Measurements from ENCODE around the gene GABRP. TPM values are rescaled to one million over a fixed set of nuclear protein-coding genes. Genes with fewer than 3 reads are reported as not detected.
A peak's percentile ranks its signal among the peaks of the same experiment; 100 is the strongest.

Gene GABRP
- total RNA-seq, 4 donors from 2014 or later = 0.88 to 7.7 (median 1.2) TPM; not detected in 1

DNA sequence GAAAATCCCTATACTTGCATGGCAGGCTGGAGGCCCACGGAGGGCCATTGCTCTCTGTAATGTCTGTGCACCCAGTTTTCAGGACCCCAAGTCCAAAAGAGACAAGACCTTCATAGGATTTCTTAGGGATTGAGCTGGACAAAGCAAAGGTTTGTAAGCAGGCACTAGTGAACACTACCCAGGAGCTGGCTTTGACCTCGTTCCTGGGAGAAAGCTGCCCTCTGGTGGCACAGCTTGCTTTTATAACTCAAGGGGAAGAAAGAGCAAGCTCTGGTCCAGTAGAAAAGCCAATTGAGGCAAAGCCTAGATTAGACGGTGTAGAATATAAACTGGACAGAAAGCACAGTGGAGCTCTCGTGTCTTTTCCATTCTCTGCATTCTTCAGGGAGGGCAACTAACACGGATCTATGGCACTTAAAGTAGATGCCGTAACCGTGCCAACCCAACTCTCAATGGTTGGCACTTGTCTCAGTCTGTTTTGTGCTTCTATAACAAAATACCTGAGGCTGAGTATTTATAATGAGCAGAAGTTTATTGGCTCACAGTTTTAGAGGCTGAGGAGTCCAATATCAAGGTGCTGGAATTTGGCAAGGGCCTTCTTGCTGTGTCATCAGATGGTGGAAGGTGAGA lies 7.9 kb downstream of the GABRP start:
- intact Hi-C loops (cut with DNase I; ENCODE audit: low total_unique reads) = no loop called here
- peak in 1 of 2 donors; percentile 32 for DNase-seq

DNA sequence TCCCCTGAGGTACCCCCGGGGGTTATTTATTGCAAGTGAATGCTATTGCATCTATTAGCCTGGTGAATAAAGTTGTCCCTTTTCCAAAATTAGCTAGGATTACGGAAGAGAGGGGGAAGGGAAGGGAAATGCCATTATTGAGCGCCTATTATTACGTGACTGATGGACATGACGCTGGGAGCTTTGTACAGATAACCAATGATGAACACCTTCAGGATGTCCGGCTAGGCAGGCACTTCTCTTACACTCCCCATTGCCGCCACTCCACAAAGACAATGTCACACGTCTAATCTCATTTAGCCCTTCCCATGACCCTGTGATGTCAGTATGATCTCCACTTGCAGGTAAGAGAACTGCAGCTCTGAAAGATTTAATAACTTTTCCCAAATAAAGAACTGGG lies 9.4 kb downstream of the GABRP start:
- Histone ChIP-seq H3K27me3 (no peaks in the 10 kb centered on the region), H3K4me1 (no peaks in the 10 kb centered on the region), H3K4me3 (no peak overlapping the region), H3K9me3 (no peaks in the 10 kb centered on the region), H3K36me3 (no peaks in the 10 kb centered on the region), H3K27ac (no peak overlapping the region)
- no peak for DNase-seq
- TF ChIP-seq, protein P1, sequence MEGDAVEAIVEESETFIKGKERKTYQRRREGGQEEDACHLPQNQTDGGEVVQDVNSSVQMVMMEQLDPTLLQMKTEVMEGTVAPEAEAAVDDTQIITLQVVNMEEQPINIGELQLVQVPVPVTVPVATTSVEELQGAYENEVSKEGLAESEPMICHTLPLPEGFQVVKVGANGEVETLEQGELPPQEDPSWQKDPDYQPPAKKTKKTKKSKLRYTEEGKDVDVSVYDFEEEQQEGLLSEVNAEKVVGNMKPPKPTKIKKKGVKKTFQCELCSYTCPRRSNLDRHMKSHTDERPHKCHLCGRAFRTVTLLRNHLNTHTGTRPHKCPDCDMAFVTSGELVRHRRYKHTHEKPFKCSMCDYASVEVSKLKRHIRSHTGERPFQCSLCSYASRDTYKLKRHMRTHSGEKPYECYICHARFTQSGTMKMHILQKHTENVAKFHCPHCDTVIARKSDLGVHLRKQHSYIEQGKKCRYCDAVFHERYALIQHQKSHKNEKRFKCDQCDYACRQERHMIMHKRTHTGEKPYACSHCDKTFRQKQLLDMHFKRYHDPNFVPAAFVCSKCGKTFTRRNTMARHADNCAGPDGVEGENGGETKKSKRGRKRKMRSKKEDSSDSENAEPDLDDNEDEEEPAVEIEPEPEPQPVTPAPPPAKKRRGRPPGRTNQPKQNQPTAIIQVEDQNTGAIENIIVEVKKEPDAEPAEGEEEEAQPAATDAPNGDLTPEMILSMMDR (IDR thresholded peaks at IDR 0.05) = no peak
- no peak for TF ChIP-seq POLR2A (IDR thresholded peaks at IDR 0.05)
- intact Hi-C loops (cut with DNase I; ENCODE audit: low total_unique reads) = no loop called here

More for the DNA sequence above, 7.9 kb downstream of the GABRP start:
- Histone ChIP-seq H3K27ac (no peak overlapping the region), H3K4me3 (no peak overlapping the region), H3K36me3 (no peaks in the 10 kb centered on the region), H3K9me3 (no peaks in the 10 kb centered on the region), H3K4me1 (no peaks in the 10 kb centered on the region), H3K27me3 (no peaks in the 10 kb centered on the region)
- no peak for TF ChIP-seq POLR2A (IDR thresholded peaks at IDR 0.05)
- TF ChIP-seq, protein P1 (IDR thresholded peaks at IDR 0.05) = peak in 3 of 4 experiments; percentile 32 to 46 (median 46)

DNA sequence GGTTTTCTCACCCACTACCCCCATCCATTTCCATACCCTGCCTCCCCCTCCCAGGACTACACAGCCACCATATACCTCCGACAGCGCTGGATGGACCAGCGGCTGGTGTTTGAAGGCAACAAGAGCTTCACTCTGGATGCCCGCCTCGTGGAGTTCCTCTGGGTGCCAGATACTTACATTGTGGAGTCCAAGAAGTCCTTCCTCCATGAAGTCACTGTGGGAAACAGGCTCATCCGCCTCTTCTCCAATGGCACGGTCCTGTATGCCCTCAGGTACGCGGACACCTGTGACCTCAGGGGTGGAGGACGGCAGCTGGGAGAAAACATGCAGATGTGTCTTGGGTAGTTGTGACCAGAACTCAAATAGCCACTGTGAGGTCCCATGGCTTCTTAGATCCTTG lies 11.6 kb downstream of the GABRP start:
- H3K4me3 ChIP-seq = no peak overlapping the region
- H3K9me3 ChIP-seq = no peaks in the 10 kb centered on the region
- TF ChIP-seq POLR2A (IDR thresholded peaks at IDR 0.05) = no peak
- TF ChIP-seq, protein P1 (IDR thresholded peaks at IDR 0.05) = no peak
- no peak overlapping the region for H3K27ac ChIP-seq
- no peaks in the 10 kb centered on the region for H3K4me1 ChIP-seq
- no peaks in the 10 kb centered on the region for H3K27me3 ChIP-seq
- H3K36me3 ChIP-seq = no peaks in the 10 kb centered on the region
- intact Hi-C loops (cut with DNase I; ENCODE audit: low total_unique reads) = no loop called here
- no peak for DNase-seq

DNA sequence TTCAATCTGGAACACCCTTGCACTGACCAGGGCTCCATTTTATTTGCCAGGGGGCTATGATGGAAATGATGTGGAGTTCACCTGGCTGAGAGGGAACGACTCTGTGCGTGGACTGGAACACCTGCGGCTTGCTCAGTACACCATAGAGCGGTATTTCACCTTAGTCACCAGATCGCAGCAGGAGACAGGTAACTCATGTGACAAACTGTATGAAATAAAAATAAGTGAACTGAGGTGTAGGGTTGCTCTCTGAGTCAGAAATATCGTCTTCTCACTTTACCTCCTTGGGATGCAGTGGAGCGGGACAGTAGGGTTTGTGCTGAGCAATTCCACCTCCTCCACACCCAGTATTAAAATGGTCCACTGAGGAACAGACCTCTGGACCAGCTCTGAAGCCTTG lies 22.1 kb downstream of the GABRP start:
- intact Hi-C loops (cut with DNase I; ENCODE audit: low total_unique reads) = no loop called here
- no peaks in the 10 kb centered on the region for H3K27me3 ChIP-seq

DNA sequence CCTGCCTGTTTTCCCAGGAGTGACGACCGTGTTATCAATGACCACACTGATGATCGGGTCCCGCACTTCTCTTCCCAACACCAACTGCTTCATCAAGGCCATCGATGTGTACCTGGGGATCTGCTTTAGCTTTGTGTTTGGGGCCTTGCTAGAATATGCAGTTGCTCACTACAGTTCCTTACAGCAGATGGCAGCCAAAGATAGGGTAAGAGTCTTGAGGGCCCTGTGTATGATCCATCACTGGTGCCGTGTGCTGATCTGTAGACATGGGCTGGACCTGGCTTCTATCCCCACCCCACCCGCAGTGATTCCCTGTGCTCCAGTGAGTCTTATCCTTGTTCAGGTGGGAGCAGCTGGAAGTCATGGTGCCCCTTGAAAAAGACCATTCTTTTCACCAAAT lies 26.0 kb downstream of the GABRP start:
- Histone ChIP-seq H3K27ac (no peak overlapping the region), H3K27me3 (no peaks in the 10 kb centered on the region), H3K36me3 (no peaks in the 10 kb centered on the region), H3K4me1 (no peaks in the 10 kb centered on the region), H3K4me3 (no peak overlapping the region), H3K9me3 (no peaks in the 10 kb centered on the region)
- intact Hi-C loops (cut with DNase I; ENCODE audit: low total_unique reads) = no loop called here
- TF ChIP-seq, protein P1 (IDR thresholded peaks at IDR 0.05) = no peak
- TF ChIP-seq POLR2A (IDR thresholded peaks at IDR 0.05) = no peak
- DNase-seq = no peak

More for the DNA sequence above, 22.1 kb downstream of the GABRP start:
- H3K4me1 ChIP-seq = no peaks in the 10 kb centered on the region
- no peak overlapping the region for H3K4me3 ChIP-seq
- TF ChIP-seq, protein P1 (IDR thresholded peaks at IDR 0.05) = no peak
- no peak for TF ChIP-seq POLR2A (IDR thresholded peaks at IDR 0.05)
- DNase-seq = no peak
- no peaks in the 10 kb centered on the region for H3K36me3 ChIP-seq
- no peaks in the 10 kb centered on the region for H3K9me3 ChIP-seq
- H3K27ac ChIP-seq = no peak overlapping the region

Measured in uterus (tissue), 4 donors.